Measurements from ENCODE around the gene UCP2.
"Not testable (repeated sequence)": the region's sequence is repeated elsewhere in the genome, so short reads cannot be mapped to it uniquely, and the experiment has no call there.

Gene UCP2

GRCh38 chr11:73990730-73991129, 8.1 kb upstream of the UCP2 start:
- no peak for DNase-seq

GRCh38 chr11:73989156-73989555, 6.5 kb upstream of the UCP2 start:
- DNase-seq: no peak

GRCh38 chr11:73988227-73988626, 5.6 kb upstream of the UCP2 start:
- no peak for DNase-seq

GRCh38 chr11:73985661-73986060, 3.0 kb upstream of the UCP2 start:
- DNase-seq: not testable (repeated sequence)

- peak; percentile 41 for DNase-seq
Observed at GRCh38 chr11:73983741-73984538, 1.3 kb upstream of the UCP2 start.

GRCh38 chr11:73982990-73983740, 522 bp upstream of the UCP2 start:
- peak; percentile 91 for DNase-seq

- DNase-seq: no peak
Observed at GRCh38 chr11:73981051-73981805, 1.4 kb downstream of the UCP2 start.

GRCh38 chr11:73980001-73980961, 2.4 kb downstream of the UCP2 start:
- DNase-seq: no peak

- no peak for DNase-seq
Observed at GRCh38 chr11:73978576-73979086, 4.0 kb downstream of the UCP2 start.

GRCh38 chr11:73977856-73978519, 4.7 kb downstream of the UCP2 start:
- no peak for DNase-seq

- DNase-seq: no peak
Observed at GRCh38 chr11:73976451-73977151, 6.0 kb downstream of the UCP2 start.

GRCh38 chr11:73975479-73975757, 7.2 kb downstream of the UCP2 start:
- no peak for DNase-seq

- DNase-seq: no peak
Observed at GRCh38 chr11:73974604-73975478, 7.8 kb downstream of the UCP2 start.

GRCh38 chr11:73972620-73973449, 9.8 kb downstream of the UCP2 start:
- no peak for DNase-seq

GRCh38 chr11:73972187-73972586, 10.5 kb downstream of the UCP2 start:
- DNase-seq: no peak

GRCh38 chr11:73971175-73971719, 11.4 kb downstream of the UCP2 start:
- DNase-seq: no peak

GRCh38 chr11:73969991-73970800, 12.4 kb downstream of the UCP2 start:
- DNase-seq: no peak

GRCh38 chr11:73969091-73969490, 13.6 kb downstream of the UCP2 start:
- DNase-seq: no peak

All from NCI-H1694 treated with DMSO at 0.1 percent for 48 hours (cell line).